SIG-M5 treated with dmso at 0.1 percent for 504 hours (cell line): Measurements from ENCODE around the gene ACTR3.

Experiments
- DNase-seq: peaks from one replicate; lab custom pipeline; 2025; ENCODE audit not compliant: unreplicated experiment; lab: John Stamatoyannopoulos, UW

ACTR3 gene

GRCh38 chr2:113964436-113964835 lies 74.5 kb downstream of the ACTR3 start:
- no peak for DNase-seq

- DNase-seq, result no peak
These were observed 75.3 kb downstream of the ACTR3 start for GRCh38 chr2:113965228-113965627.

DNA sequence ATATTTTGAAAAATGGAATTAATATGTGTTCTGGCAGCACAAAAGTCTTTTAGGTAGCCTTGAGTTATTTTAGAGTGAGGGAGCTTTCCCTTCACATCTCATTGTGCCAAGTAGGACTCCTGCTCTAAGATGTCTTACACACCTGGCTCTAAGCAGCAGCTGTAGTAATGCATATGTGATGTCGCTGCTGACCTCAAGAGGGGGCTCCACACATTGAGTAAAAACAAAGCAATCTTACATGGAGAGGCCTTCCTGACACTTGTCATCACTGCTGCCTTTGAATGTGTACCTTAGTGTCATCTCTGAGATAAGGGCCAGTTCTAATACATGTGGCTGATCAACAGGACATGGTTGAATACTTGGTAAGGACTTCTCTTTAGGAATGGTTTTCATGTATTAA lies 75.8 kb downstream of the ACTR3 start:
- peak; percentile 34 for DNase-seq

DNA sequence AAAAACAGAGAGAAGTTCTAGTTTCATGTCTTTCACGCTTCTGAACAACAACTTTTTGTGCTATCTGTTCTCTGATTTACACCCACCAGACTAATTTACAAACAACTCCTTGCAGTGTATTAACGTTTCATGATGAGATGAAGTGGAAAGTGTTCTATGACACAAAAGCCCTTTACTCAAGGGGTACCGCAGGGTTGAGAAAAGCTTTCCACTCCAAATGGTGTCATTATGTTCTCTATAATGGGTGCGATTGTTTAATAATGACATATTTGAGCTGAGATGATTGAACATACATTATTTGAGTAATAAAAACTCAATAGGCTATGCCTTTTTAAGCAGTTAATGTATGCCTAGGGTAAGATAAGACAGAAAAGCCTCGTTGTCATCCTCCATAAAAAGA lies 76.3 kb downstream of the ACTR3 start:
- no peak for DNase-seq

DNA sequence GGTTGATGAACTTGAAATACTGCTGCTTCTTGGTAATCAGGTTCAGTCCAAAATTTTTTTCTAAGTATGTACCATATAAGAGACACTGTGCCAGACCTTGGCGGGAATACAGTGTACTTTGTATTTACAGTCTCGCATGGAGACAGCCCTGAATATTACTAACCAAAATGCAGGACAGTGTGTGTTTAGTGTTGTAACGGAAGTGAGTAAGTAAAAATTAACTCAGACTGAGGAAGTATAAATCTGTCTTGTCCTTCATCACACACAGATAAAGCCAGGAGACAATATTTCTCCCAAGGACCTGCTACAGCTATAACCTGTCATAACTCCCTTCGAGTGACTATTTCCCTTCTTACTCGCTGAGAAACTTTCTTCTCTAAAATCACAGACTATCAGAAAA lies 76.9 kb downstream of the ACTR3 start:
- DNase-seq, result no peak

DNA sequence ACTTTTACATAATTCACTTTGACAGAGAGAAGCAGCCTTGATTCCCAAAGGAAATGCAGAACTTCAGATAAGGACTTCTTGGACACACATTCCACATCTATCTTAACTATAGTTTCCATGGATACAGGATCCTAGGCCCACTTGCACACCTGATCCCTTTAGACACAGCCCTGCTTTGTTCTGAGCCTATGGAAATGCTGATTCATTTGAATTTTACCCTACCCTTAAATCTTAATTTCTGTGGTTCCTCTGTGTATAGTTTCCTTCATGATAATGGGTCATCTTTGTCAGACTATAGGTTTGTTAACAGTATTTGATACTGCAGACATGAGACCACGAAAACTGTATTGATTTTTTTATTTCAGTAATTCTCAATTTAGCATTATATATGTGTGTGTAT lies 77.4 kb downstream of the ACTR3 start:
- DNase-seq, result no peak

- no peak for DNase-seq
These were observed 82.9 kb downstream of the ACTR3 start for GRCh38 chr2:113972766-113973165.

DNA sequence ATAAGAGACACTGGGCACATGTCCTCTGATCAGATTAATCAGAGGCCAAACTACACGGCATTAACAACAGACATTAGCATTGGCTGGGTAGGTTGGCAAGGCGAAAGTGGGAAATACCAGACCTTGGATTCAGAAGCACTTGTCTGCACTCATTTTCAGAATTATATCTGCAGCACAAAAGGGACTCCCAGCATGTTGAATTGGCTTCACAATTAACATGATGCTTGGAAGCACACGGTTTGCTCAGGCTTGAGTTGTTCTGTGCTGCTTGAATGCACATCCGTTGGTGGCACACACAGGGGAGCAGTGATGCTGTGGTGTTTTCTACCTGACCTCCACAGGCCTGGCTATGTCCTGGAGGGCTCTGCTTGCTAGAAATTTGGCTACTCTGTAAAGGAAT lies 83.9 kb downstream of the ACTR3 start:
- no peak for DNase-seq

DNA sequence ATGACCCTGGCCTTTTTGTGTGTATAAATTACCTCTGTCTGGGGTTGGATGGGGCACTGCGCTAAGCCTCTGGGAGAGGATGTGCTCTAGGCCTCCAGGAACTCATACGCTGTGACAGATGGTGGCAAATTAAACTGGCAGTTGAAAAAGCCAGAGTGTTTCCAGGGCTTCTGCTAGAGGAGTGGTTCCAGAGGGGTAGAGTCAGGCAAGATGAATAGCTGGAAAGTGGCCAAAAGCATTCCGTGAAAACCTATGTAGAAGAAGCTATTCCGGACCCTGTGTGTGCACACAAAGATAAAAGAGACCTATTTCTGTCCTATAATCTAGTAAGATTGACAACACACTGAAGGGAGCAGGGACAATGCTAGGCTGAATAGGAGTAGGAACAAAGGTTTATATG lies 84.8 kb downstream of the ACTR3 start:
- no peak for DNase-seq

DNA sequence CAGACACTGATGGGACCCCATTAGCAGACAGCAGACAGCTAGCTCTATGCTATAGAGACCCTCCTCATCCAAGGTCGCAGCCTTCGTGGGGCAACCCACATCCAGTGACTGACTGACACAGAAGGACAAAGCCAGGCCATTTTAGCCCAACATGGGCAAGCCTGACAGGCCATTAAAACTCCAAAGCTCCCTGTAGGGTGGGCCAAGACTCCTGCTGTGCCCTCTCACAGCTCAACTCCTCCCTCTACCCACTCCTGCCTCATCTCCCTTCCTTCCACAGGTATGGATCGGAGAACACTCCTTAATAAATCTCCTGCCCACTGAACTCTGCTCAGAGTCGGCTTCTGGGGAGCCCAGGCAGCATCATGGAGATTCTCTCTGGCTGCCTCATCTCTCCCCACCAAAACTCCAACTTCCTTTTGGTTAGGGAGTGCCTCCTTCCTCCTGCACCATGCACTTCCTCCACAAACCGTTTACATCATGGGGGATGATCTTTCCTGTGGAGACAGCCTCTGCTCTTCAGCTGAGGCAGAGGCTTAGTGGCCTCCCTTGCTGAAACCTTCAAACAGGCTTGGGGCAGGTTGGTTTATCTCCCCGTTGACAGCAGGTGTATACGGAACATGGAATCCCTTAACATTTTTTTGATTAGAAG lies 86.5 kb downstream of the ACTR3 start:
- DNase-seq, result peak; percentile 20

GRCh38 chr2:113977060-113977659 lies 87.3 kb downstream of the ACTR3 start:
- DNase-seq, result no peak

DNA sequence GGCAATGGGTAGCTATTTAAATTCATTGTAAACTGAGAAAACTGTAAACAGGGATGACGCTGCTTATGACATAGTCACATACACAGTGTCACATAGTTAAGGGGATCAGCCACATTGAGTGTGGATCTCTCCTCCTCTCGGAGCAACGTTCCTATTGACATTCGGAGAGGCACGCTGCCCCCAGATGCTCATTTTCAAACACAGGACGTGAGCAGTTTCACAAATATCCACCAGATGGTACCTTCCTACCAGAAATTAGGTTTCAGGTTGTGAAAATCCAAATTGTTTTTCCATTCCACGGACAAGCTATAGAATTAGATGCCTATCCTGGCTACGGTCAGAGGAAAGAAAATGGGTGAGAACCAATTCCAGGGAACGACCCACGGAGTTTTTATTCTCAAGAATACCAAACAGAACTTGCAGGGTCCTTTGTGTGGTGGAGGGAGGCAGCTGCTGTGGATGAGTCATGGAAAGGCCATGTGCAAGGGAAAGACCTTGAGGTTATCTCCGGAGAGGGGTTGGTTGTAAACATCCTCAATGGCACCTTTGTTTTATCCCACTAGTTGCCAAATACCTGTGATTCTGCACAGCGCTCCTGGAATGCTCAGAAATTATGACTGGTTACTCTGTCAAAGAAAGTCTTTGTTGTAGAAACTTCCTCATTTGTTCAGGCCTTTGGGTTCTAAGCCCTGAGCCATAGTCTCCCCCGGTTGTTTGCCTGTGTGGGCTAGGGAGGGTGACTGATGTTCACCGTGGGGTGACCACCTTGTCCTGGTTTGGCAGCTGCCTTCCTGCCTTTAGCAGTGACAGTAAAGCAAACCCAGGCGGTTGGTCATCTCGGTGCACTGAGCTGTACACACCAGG lies 88.0 kb downstream of the ACTR3 start:
- DNase-seq, result no peak

GRCh38 chr2:113978524-113979190 lies 88.8 kb downstream of the ACTR3 start:
- no peak for DNase-seq

GRCh38 chr2:113979191-113980128 lies 89.6 kb downstream of the ACTR3 start:
- DNase-seq, result no peak

GRCh38 chr2:113980946-113981345 lies 91.1 kb downstream of the ACTR3 start:
- DNase-seq, result no peak

GRCh38 chr2:113981404-113982134 lies 91.7 kb downstream of the ACTR3 start:
- no peak for DNase-seq

DNA sequence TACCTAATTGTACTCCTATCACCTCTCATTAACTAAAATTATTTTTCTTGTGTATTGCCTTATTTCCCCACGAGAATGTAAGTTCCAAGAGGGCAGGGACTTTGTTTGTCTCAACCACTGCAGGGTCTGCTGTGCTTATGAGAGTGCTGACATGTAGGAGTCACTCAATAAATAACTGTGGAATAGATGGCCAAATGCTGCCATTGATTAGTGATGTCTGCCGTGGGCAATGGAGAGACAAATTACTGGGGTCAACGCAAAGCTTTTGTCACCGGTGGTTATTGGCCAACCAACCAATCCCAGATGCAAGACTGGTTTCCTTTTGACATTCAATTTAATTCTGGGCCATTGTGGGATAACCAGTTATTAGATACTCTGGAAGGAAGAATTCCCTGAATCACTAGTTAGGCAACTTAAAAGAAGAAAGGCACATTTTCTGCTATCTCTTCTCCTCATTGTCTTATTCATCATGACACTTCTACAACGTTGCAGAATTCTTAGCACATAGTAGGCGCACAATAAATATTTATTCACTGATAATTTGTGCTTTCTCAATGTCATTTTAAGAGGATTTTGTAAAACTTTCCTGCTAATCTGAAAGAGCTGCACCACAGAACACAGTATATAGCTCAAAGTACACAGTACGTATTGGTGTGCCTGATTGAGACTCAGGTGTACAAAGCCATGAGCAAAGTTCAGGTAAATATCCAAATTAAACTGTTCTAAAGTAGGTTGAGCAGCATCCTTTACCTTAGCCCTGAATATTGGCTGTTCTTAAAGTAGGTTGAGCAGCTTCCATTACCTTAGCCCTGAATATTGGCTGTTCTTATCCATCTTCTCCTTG lies 95.9 kb downstream of the ACTR3 start:
- no peak for DNase-seq

GRCh38 chr2:113986762-113987290 lies 96.9 kb downstream of the ACTR3 start:
- no peak for DNase-seq

GRCh38 chr2:113992090-113992489 lies 102.2 kb downstream of the ACTR3 start:
- DNase-seq, result no peak
